NCI-H1105 (cell line): Measurements from ENCODE around the gene GJD4.

Experiments
- DNase-seq: peaks from one replicate; lab custom pipeline; 2025; lab: John Stamatoyannopoulos, UW

The GJD4 gene

DNA sequence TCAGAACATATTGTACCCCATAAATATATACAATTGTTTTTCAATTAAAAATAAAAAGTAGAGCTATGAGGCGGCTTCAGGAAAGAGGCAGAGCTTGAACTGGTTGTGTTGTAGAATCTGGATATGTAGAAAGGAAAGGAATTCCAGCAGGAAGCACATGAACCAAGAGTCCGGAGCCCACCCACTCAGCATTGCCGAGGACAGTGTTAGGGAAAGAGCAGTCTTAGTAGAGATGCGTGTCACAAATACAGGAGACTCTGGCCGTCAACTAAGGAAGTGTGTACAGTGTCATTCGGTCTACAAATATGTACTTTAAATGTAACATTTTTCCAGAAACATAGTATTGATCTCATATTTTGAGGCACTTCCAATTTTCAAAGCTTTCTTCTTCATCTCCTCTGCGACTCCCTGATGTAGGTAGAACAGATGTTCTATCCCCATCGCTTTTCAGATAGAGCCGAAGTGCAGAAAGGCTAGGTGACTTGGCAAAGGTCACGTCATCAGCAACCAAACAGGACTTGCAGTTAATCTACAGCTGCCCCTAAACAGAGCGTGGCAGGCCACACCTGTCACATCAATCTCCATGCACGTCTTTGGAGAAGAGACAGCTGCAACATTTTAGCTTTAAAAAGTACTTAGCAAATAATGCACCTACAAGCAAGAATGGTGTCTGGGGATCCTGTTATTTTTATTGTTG, 25.3 kb upstream of the GJD4 start:
- no peak for DNase-seq

DNA sequence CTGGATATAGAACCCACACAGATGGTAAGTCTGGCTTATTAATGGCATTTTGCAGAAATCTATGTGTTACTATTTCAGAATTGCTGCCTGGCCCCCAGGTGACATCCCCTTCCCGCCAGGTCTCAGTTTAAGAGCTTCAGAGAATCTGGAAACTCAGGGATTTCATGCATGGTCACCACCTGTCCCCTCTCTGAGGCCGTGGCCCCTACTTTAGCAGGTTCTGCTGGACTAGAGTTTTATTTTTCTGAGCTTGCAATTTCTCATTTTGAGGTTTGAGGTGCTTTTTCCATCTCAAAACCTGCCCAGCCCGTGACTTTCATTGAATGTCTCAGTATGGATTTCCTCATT, 24.7 kb upstream of the GJD4 start:
- no peak for DNase-seq

GRCh38 chr10:35581655-35582054, 23.5 kb upstream of the GJD4 start:
- no peak for DNase-seq

- no peak for DNase-seq
Observed at GRCh38 chr10:35584946-35585345, 20.2 kb upstream of the GJD4 start.

DNA sequence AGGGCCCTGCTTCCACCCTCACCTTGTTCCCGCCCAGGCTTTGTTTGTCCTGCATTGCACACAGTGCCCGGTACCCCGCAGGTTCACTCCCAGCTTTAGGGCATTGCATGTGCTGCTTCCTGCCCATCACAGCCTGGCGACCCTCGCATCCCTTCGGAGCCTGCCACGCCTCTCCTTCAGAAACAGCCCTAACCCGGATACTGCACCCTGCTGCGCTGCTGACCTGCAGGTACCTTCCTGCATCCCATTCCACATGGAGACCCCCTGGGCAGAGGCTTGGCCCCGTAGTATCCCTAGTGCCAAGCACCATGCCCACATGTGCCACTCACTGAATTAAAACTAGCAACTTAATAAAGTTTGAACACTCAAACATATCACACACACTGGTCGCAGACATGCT, 19.8 kb upstream of the GJD4 start:
- no peak for DNase-seq

DNA sequence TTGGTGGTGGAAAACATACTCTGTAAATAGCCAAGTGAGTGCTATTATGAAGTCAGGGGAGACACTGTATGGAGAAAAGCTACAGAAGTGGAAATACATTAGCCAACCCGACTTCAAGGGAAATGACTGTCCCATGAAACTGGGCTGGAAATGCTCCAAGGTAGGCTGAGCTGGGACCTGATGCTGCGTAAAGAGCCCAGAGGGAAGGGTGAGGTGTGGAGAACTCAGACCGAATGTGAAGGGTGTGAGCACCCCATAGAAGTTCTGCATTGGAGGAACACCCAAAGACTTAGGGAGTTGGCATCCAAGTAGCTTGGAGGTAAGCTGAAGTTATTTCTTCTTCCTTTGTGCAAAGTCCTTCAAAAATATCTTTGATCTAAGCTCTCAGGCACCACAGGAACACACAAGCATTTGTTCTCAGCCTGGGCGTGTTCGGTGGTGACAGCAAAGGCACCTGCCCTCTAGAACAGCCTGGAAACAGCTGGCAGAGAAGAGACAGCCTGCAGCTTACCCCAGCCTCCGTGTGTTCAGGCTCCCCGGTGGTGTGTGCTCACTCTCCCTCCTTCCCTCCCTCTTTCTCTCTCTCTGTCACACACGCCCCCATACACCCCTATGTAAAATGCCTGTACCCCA, 19.1 kb upstream of the GJD4 start:
- DNase-seq = no peak

GRCh38 chr10:35588836-35589235, 16.3 kb upstream of the GJD4 start:
- no peak for DNase-seq

GRCh38 chr10:35592441-35592840, 12.7 kb upstream of the GJD4 start:
- DNase-seq = no peak

DNA sequence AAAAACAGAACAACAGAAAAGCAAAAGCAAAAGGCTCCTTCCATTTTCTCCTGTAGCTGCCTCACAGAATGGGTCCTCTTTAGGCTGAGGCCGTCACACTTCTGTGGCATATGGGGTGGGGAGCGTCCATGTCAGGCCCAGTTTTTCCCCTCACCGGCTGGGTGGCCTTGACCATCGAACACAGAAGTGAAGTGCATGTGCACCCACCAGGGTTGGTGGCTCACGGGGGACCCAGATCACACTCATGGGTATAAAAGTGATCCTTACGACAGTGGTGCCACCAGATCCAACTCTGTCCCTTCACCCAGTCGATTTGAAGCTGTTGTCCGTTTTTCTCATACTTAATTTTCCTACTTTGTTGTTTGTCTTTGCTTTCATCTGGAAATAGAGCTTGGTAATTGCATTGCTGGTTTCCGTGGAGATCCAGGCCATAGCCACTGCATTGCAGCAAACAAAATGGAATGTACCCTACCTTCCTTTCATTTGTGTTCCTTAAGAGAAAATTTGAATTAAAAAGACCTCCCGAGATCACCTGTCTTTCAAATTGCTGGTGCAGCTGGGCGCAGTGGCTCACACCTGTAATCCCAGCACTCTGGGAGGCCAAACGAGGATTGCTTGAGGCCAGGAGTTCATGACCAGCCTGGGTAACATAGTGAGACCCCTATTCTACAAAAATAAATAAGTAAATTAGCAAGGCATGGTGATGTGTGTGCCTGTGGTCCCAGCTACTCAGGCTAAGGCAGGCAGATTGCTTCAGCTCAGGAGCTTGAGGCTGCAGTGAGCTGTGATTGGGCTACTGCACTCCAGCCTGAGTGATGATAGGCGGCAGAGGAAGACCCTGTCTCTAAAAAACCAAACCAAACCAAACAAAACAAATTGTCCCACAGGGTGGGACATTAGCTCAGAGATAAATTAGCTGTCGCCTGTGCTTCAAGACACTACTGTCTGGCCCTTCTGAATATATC, 10.7 kb upstream of the GJD4 start:
- no peak for DNase-seq

- no peak for DNase-seq
Observed at GRCh38 chr10:35595106-35595505, 10.0 kb upstream of the GJD4 start.

DNA sequence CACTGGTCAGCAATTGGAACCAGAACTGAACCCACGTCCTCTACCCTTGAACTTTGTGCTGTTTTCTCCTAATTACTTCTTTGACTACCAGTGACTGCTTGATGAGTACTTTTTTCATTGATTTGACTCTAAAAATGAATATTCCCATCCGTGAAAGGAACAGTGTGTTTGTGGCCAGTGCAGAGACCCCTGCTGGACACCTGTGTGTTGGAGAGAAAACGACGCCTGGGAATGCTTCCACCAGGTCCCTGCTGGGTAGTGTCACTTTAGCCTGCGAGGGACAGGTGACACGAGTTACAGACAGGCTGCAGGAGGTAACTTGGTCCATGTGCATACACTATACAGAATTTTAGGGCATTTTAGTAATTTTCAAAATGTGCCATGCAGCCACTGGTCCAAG, 6.8 kb upstream of the GJD4 start:
- no peak for DNase-seq

GRCh38 chr10:35600193-35600592, 4.9 kb upstream of the GJD4 start:
- DNase-seq = no peak

DNA sequence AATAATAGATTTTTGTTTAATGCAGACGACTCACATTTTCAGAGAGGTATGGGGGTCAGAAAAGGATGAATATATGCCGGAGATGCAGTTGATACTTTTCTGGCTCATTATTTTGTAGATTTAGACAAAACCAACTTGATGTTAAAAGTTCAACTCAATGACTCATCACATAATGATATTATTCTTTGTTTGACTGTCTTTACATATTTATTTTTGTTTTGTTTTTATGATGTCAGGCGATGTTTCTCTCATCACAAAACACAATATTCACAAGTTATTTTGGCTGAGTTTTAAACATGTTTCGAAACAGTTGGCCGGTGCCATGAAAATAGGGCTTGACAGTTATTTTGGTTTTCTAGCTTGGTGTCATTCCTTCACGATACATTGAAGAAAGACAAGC, 1.3 kb downstream of the GJD4 start:
- DNase-seq = no peak

DNA sequence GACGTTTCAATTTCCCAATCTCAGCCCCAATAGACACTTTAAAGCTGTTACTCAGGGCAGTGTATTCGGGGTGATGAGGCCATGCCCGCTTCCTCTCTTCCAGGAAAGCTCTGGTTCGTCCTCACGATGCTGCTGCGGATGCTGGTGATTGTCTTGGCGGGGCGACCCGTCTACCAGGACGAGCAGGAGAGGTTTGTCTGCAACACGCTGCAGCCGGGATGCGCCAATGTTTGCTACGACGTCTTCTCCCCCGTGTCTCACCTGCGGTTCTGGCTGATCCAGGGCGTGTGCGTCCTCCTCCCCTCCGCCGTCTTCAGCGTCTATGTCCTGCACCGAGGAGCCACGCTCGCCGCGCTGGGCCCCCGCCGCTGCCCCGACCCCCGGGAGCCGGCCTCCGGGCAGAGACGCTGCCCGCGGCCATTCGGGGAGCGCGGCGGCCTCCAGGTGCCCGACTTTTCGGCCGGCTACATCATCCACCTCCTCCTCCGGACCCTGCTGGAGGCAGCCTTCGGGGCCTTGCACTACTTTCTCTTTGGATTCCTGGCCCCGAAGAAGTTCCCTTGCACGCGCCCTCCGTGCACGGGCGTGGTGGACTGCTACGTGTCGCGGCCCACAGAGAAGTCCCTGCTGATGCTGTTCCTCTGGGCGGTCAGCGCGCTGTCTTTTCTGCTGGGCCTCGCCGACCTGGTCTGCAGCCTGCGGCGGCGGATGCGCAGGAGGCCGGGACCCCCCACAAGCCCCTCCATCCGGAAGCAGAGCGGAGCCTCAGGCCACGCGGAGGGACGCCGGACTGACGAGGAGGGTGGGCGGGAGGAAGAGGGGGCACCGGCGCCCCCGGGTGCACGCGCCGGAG, 2.6 kb downstream of the GJD4 start:
- DNase-seq = no peak

DNA sequence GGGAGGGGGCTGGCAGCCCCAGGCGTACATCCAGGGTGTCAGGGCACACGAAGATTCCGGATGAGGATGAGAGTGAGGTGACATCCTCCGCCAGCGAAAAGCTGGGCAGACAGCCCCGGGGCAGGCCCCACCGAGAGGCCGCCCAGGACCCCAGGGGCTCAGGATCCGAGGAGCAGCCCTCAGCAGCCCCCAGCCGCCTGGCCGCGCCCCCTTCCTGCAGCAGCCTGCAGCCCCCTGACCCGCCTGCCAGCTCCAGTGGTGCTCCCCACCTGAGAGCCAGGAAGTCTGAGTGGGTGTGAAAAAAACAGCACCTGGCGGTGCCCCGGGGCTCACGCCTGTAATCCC, 3.2 kb downstream of the GJD4 start:
- DNase-seq = no peak

- DNase-seq = no peak
Observed at GRCh38 chr10:35611750-35612149, 6.6 kb downstream of the GJD4 start.

DNA sequence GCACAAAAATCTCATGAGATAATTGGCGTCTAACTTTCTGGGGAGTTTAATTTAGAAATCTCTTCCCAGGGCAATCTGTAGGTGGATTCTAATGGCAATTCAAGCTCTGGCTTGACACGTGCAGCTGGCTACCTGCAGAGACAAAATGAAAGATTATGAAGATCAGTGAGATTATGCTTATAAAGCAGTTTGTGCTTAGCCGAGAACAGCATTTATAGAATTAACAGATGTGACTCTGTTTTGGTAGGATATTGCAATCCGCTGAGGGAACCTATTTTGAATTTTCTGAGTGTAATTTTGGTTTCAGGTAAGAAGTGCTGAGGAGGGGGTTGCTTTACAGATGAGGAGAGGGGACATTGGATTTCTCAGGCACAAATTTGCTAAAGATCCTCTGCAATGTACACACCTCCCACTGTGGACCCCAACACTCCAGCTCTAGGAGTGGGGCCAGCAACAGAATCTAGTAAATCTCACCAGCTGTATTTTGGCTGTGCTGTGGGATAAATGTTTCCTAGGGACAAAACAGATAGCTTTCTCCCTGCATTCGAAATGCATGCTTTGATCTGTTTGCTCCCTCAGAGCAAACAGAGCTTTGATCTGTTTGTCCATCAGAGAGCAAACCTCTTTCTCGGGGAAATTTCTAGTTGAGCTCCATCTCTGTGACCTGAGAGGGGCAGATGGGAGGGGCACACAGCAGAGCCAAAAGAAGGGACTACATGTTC, 7.4 kb downstream of the GJD4 start:
- DNase-seq = no peak

GRCh38 chr10:35613107-35613440, 7.9 kb downstream of the GJD4 start:
- no peak for DNase-seq

- no peak for DNase-seq
Observed at GRCh38 chr10:35613597-35614226, 8.6 kb downstream of the GJD4 start.

DNA sequence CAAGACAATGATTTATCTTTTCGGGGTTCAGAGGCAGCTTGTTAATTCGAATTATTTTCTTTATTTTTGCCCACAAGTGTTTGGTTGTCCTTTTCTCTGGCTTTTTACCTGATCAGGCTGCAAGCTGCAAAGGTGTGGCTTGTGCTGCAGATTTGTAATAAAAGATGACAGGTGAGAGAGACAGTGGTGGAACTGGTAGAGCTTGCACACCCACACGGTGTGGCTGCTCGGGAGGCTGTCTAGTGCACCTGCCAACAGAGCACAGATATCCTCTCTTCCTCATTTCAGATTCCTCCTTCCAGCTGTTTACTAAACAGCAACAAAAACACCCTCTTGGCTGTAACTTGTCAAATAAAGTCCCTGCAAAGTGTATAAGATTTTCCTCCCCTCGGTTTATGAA, 9.2 kb downstream of the GJD4 start:
- DNase-seq = no peak

DNA sequence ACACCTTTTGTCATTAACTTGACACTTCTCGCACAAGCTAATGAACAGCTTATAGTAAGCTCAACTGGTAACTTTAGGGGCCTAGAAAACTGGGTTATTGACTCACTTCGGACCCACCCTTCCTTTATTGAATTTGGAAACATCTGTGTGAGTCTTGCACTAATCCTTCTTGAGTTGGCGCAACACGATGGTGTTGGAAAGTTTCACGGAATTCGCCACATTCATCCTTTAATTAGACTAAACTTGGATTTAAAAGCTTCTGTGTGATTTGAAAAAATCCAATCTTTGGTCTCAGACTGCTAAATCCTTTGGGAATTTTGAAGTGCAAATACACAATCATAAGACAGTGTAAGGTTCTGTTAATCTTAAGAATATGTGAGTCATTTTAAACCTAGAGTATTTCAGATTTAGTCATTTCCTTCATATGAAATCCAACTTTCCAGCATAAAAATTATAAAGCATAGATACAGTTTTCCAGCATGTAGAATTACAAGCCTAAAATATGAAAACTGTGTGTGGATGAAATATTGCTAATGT, 21.9 kb downstream of the GJD4 start:
- DNase-seq = no peak
